Left lung (tissue), 10 donors: ENCODE data around the gene OPA3. TPM values are rescaled to one million over a fixed set of nuclear protein-coding genes. Genes with fewer than 3 reads are reported as not detected.

Experiments
- ATAC-seq: fragments of 200-7000 bp; cut with Tn5 transposase; one replicate; pipeline ENCODE4 v1.9.1; 2020; ENCODE audit warnings: moderate library complexity
- DNase-seq, 4 donors: peaks; one replicate each; pipeline ENCODE4 v3.0.0-alpha.2; 2013 to 2020
- H3K27ac ChIP-seq, 2 donors: fragments of 200-600 bp; sonication (generic) in 1 of 2; one replicate each; pipeline versions ENCODE4 v1.5.0 to v1.8.0; 2020 to 2021
- H3K27me3 ChIP-seq, 2 donors: fragments of 200-600 bp; sonication (generic) in 1 of 2; one replicate each; pipeline versions ENCODE4 v1.5.0 to v1.8.0; 2020 to 2021
- H3K36me3 ChIP-seq, 2 donors: fragments of 200-600 bp; sonication (generic) in 1 of 2; one replicate each; pipeline versions ENCODE4 v1.5.0 to v1.8.0; 2020 to 2021
- H3K4me1 ChIP-seq, 2 donors: fragments of 200-600 bp; one replicate each; pipeline ENCODE4 v1.8.0; 2021
- H3K4me3 ChIP-seq, 2 donors: fragments of 200-600 bp; sonication (generic) in 1 of 2; one replicate each; pipeline versions ENCODE4 v1.5.0 to v1.8.0; 2020 to 2021; ENCODE audit warnings: mild to moderate bottlenecking in 1 of 2
- H3K9me3 ChIP-seq, 2 donors: fragments of 200-600 bp; sonication (generic) in 1 of 2; one replicate each; pipeline versions ENCODE4 v1.5.0 to v1.8.0; 2020 to 2021
- intact Hi-C, 2 donors: fragments of 100-400 bp; cut with DNase I; formaldehyde crosslinking; loops; one replicate each; pipeline versions ENCODE4 v1.11.2 to v1.14.2; 2022
- polyA plus RNA-seq, 6 donors: library from polyadenylated mRNA; unstranded; fragments of 120-200 nt; gene quantifications; one replicate each; pipeline ENCODE4 v1.2.1, GENCODE V29; 2013; ENCODE audit not compliant: insufficient read length in 6 of 6
- total RNA-seq, 2 donors: library from RNA; stranded (reverse); fragmentation: NEBNext Ultra II Directional; extraction: Animal tissue kit (Norgen Biotek cat#: 25700); gene quantifications; one replicate each; pipeline ENCODE4 v1.2.1, GENCODE V29; 2021
- TF ChIP-seq, protein P1 (sequence below), 2 donors: fragments of 200-600 bp; sonication (generic) in 1 of 2; IDR thresholded peaks; one replicate each; pipeline versions ENCODE4 v1.5.0 to v1.8.0; 2021; ENCODE audit warnings: antibody characterized with exemption in 2 of 2
- donor health status: DM: no; HTN: yes; CAD: no.
- donor health status: DM: no; HTN: no; CAD: no.

OPA3 gene
- total and polyA plus RNA-seq, 8 donors = 4.8 to 17.9 (median 7.2) TPM

DNA sequence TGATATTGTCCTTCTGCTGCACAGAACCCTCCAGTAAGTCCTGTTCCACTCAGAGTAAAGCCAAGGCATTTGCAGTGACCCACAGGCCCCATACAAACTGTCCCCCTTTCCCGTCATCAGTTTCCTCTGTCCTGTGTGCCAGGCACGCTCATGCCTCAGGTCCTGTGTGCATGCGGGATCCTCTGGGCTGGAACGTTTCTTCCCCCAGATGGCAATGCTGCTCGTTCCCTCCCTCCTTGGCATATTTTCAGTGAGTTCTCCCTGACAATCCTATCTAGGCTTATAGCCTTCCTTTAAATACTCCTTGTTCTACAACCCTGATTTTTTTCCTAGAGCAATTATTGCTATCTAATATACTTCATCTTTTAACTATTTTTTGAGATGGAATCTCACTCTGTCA lies 5.7 kb downstream of the OPA3 start:
- DNase-seq = no peak
- H3K36me3 ChIP-seq = no peaks in the 10 kb centered on the region
- TF ChIP-seq, protein P1, sequence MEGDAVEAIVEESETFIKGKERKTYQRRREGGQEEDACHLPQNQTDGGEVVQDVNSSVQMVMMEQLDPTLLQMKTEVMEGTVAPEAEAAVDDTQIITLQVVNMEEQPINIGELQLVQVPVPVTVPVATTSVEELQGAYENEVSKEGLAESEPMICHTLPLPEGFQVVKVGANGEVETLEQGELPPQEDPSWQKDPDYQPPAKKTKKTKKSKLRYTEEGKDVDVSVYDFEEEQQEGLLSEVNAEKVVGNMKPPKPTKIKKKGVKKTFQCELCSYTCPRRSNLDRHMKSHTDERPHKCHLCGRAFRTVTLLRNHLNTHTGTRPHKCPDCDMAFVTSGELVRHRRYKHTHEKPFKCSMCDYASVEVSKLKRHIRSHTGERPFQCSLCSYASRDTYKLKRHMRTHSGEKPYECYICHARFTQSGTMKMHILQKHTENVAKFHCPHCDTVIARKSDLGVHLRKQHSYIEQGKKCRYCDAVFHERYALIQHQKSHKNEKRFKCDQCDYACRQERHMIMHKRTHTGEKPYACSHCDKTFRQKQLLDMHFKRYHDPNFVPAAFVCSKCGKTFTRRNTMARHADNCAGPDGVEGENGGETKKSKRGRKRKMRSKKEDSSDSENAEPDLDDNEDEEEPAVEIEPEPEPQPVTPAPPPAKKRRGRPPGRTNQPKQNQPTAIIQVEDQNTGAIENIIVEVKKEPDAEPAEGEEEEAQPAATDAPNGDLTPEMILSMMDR (IDR thresholded peaks at IDR 0.05) = no peak
- no peak for ATAC-seq
- peaks cover 9 to 14% of the 10 kb centered on the region in 2 donors for H3K4me1 ChIP-seq
- no peak overlapping the region for H3K27ac ChIP-seq
- H3K27me3 ChIP-seq = no peaks in the 10 kb centered on the region
- H3K4me3 ChIP-seq = no peak overlapping the region
- intact Hi-C loops = no loop called here
- H3K9me3 ChIP-seq = no peaks in the 10 kb centered on the region

DNA sequence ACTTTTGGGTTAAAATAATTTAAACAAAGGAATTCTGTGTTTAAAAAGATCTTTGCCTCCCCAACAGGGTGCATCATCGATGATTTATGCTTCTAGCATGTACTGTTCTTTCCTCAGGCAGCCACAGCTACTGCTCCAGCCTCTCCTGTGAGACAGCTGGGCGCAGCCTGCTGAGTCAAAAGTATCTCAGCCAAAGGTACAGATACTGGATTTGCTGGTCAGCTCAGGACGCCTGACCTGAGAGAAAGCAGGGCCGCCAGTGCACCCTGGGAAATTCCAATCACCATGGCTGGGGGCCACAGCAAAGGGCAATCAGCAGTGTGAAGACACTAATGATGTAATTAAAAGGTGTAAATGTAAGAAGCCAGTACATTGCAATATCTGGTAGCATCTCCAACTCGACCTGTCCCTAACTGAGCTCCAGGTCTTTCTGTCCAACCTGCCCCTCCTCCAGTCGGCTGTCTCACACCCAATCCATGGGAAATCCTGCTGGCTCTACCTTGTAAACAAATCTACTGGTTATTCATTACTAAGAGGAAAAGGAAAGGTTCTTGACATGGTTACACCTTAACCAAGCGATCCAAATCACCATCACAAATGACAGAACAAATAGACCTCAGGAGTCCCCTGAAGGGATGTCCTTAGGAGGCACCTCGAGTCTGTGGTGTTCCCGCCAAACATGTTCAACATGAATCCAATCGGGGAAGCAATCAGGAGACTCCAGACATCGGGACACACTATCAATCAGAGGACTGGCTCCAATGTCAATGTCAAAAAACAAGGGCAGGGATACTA lies 7.3 kb downstream of the OPA3 start:
- peak; percentile 85 for ATAC-seq
- peak in 1 of 4 donors; percentile 40 for DNase-seq
- H3K4me3 ChIP-seq = no peak overlapping the region
- no peaks in the 10 kb centered on the region for H3K9me3 ChIP-seq
- H3K27me3 ChIP-seq = no peaks in the 10 kb centered on the region
- H3K4me1 ChIP-seq = peaks cover 6 to 9% of the 10 kb centered on the region in 2 donors
- no peaks in the 10 kb centered on the region for H3K36me3 ChIP-seq
- H3K27ac ChIP-seq = peak overlapping the region in 1 of 2 donors; percentile 3
- TF ChIP-seq, protein P1 (IDR thresholded peaks at IDR 0.05) = no peak
- intact Hi-C loops = no loop called here

DNA sequence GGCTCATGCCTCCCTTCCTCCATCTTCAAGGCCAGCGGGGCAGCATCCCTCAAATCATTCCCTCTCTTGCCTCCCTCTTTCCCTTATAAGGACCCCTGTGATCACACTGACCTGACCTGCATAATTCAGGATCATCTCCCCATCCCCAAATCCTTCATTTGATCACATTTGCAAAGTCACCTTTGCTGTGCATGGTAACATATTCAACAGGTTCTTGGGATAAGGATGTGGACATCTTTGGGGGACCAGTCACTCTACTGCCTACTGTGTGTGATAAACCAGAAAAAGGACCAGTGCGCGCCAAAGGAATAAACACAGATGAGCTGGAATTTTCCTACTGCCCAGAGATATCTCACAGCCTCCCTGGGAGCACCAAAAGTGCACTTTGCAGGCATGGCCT lies 7.9 kb downstream of the OPA3 start:
- Histone ChIP-seq H3K4me3 (no peak overlapping the region), H3K9me3 (no peaks in the 10 kb centered on the region), H3K4me1 (peaks cover 6 to 9% of the 10 kb centered on the region in 2 donors), H3K36me3 (no peaks in the 10 kb centered on the region), H3K27me3 (no peaks in the 10 kb centered on the region), H3K27ac (peak overlapping the region in 1 of 2 donors; percentile 3)
- intact Hi-C loops = no loop called here
- DNase-seq (no peak), ATAC-seq (no peak)
- TF ChIP-seq, protein P1 (IDR thresholded peaks at IDR 0.05) = no peak

DNA sequence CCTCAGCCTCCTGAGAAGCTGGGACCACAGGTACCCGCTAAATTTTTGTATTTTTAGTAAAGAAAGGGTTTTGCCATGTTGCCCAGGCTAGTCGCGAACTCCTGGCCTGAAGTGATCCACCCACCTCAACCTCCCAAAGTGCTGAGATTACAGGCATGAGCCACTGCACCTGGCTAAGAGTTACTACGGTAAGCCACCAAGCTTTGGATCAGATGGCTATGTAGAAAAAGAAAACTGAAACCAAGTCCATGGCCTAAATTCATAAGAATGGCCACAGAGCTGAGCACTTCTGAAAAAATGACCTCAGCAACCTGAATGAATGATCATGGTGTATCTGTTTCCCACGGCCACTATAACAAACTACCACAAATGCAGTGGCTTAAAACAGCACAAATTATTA lies 9.4 kb downstream of the OPA3 start:
- H3K36me3 ChIP-seq = no peaks in the 10 kb centered on the region
- TF ChIP-seq, protein P1 (IDR thresholded peaks at IDR 0.05) = no peak
- intact Hi-C loops = no loop called here
- no peak overlapping the region for H3K27ac ChIP-seq
- H3K9me3 ChIP-seq = no peaks in the 10 kb centered on the region
- no peaks in the 10 kb centered on the region for H3K27me3 ChIP-seq
- DNase-seq (no peak), ATAC-seq (no peak)
- no peak overlapping the region for H3K4me3 ChIP-seq
- peaks cover 6 to 9% of the 10 kb centered on the region in 2 donors for H3K4me1 ChIP-seq

DNA sequence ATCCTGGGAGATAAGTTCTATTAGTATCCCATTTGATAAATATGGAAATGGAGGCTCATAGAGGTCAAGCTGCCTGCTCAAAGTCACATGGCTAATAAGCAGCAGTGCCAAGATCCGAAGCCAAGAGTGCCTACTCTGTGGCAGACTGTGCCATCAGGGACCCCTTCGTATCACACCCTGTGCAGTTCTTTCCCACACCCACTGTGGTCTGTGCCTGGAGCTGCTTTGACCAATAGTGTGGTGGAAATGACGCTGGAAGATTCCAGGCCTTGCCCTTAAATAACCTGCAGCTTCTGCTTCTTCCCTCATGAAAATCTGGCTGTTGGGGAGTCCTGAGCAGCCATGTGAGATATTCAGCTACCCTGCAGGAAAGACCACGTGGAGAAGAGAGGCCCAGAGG lies 10.1 kb downstream of the OPA3 start:
- Histone ChIP-seq H3K9me3 (no peaks in the 10 kb centered on the region), H3K27me3 (no peaks in the 10 kb centered on the region), H3K36me3 (no peaks in the 10 kb centered on the region), H3K27ac (no peak overlapping the region), H3K4me3 (no peak overlapping the region), H3K4me1 (peaks cover 9 to 13% of the 10 kb centered on the region in 2 donors)
- ATAC-seq = no peak
- no peak for DNase-seq
- TF ChIP-seq, protein P1 (IDR thresholded peaks at IDR 0.05) = no peak
- intact Hi-C loops = no loop called here
